ENCODE results near the gene POC5.

POC5 gene

DNA sequence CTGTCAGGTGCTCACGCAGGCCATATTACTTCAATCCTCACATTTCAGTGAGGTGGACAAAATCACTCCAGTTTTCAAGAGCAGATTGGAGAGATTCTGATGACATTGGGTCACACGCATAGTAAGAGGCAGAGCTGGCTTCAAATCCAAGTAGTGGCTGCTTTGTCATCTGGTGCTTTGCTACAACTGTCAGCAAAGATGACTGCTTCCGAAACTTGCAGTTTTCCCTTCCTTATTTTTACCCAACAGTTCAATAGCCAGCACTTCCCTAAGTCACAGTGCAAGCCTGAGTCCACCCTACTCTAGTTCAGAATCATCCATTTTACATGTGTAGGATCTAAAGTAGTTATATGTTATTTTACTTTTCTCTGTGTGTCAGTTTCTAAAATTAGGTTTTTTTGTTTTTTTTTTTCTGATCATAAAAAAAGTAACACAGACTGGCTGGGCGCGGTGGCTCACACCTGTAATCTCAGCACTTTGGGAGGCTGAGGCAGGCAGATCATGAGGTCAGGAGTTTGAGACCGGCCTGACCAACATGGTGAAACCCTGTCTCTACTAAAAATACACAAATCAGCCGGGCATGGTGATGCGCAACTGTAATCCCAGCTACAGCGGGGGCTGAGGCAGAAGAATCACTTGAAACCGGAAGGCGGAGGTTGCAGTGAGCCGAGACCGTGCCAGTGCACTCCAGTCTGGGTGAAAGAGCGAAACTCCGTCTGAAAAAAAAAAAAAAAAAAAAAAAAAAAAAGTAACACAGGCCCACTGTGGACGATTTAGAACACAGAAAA is 56.4 kb downstream of the POC5 start:
- DNase-seq (ENCODE audit: low read depth), result no peak

DNA sequence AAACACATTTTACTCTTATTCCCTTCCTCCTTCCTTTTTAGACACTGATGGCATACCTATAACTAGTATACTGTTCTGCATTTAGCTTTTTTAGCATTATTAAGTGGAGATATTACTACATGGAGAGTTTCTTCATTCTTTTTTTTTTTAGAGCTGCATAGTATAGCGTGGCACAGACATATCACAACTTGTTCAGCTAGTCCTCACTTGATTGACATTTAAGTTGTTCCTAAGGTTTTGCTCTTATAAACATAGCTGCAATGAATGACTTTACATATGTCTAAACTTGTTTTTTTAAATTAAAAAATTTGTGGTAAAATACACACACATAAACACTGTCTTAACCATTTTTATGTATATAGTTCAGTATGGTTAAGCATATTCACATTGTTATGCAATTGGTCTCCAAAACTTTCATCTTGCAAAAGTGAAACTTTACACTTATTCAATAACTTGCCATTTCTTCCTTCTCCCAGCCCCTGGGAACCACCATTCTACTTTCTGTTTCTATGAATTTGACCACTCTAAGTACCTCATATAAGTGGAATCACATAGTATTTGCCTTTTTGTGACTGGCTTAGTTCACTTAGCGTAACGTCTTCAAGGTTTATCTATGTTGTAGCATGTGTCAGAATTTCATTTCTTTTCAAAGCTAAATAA is 57.3 kb downstream of the POC5 start:
- no peak for DNase-seq (ENCODE audit: low read depth)

DNA sequence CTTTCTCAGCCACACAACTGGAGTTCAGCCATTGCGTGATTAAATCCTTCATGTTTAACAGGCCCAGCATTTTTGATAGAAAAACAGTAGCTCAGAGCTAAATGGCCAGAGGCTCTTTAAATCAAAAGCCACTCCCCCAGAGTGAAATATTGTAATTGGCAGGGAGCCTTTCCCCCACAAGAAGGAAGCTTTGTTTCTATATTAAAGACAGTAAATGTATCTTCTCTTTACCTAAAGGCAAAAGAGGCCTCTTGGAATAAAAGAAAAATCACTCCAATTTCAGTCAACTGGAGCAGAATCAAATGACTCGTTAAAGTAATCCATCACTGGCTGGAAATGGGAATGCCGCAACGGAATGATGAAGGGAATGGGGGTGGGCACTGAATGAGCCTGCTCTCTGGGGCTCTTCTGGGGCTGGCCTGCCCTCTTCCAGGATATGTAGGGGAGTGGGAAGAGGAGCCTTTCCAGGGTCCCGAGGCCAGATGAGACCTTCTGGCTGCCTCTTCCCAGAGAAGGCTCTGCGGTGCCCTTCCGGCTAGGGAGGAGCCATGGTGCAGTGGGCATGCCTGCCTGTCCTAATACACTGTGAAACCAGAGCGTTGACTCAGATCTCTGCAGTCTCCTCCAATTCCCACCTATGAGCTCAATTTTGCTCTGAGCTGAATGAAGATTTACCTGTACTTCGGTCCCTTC is 60.8 kb downstream of the POC5 start:
- DNase-seq (ENCODE audit: low read depth), result peak; percentile 68

DNA sequence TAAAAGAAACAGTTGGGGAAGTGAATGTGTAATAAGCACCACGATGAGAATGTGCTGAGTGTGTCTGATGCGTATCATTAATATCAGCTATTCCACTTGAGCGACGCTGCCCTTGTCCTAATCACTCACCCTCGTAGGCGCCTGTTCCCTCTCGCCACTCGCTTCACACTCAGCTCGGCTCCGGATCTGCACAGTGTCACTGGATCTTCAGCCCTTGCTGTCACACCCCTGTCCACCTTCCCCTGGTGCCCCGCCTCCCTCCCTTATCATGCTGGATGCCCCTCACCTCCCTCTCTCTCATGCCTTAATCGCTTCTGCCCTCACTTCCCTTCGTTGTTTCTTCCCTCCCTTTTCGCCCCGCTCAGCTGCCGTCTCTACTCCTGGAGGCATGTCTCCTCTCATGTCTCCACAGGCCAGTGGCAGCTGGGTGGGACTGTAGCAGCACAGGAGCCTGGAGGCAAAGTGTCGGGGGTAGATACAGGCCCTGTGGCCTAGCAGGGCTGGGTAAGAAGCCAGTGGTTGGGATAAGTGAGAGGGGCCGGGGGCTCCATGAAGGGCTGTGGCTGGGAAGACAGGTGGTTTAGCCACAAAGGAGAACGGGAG is 62.4 kb downstream of the POC5 start:
- DNase-seq (ENCODE audit: low read depth), result no peak

DNA sequence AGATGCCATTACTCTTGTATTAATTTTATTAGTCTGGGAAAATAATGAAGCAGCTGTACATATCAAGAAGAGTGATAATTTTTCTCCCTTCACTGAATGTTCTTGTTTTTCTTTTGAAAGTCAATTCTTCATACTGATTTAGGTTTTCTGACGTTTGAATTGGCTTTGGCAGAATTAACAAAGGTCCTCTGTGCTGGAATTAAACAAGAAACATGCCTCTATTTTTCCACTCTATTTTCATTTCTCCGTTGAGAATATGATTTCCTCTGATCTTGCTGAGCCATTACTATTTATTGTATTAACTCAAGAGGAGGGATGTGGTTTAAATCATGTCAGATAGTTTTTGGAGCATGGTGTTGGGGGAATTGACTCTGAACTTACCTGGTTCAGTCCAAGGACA is 63.7 kb downstream of the POC5 start:
- DNase-seq (ENCODE audit: low read depth), result no peak

DNA sequence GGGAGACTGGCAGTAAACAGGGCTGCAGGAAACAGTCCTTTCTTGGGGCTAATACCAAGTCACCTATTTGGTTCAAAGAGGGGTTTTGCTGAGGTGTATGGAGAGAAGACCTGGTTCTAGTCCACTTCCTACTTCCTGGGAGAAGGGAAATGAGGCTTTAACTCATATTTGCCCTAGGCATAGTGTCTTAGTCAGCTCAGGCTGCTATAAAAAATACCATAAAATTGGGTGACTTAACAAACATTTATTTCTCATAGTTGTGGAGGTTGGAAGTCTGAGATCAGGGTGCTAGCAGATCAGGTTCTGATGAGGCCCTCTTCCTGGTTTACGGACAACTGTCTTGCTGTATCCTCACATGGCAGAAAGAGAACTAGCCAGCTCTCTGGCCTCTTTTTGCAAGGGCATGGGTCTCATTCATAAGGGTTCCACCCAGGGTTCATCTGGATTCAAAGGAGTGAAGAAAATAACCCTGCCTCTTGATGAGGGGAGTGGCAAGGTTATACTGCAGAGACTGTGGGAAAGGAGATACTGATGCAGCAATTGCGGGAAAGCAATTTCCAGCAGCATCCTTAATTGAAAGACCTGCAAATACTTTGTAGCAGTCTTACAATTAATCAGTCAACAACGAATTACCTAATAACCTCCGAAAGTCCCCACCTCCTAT is 65.5 kb downstream of the POC5 start:
- DNase-seq (ENCODE audit: low read depth), result no peak

DNA sequence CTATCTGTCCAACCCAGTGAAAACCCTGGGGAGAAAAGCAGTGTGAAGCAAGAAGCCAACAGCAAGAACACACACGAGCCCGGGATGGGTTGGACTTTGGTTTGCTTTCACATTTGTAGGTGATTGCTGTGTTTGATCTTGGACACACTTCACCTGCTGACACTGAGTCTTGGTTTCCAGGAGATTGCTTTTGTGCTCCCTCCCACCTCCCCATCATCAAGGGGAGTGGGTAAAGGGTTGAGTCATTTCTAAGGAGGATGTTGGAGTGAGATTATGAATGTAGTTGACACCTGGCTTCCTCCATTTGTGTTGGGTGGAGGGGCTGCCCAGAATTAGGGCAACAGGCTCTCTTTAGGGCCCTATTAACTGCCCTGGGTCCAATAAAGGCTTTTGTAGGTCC is 68.5 kb downstream of the POC5 start:
- DNase-seq (ENCODE audit: low read depth), result no peak

DNA sequence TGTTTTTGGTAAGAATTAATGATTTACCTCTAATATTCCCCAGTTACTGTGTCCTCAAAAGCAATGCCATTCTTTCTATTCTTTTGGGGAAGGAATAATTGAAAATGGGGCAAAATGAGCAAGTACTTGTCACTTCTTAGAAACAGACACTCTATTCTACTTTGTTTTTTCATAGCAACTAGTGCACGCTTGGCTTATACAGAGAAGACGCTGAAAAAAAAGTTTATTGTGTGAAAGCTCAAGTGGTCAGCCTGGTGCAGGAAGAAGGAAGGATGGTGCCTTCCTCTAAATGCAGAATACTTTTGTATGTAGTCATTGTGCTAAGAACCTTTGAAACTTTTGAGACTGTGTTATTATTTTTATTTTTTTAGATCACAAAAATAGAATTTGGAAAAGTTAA is 76.4 kb downstream of the POC5 start:
- peak; percentile 29 for DNase-seq (ENCODE audit: low read depth)

DNA sequence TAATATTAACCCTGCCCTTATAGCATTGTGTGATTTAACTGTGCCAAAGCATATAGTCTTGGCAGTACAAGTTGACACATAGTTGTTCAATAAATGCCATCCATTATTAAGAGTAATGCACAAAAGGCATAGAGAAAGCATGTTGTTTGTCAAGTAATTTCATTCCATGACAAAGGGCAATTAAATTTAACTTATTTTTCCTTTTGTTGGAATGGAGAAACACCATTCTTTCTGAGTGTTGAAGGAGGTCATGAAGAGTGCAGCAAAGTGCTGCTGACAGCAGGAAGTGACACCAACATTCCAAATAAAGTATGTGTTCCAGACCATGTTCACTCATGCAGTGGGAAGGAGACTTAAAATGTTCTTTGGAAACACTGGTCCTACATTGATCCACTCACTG is 76.8 kb downstream of the POC5 start:
- peak; percentile 95 for DNase-seq (ENCODE audit: low read depth)

DNA sequence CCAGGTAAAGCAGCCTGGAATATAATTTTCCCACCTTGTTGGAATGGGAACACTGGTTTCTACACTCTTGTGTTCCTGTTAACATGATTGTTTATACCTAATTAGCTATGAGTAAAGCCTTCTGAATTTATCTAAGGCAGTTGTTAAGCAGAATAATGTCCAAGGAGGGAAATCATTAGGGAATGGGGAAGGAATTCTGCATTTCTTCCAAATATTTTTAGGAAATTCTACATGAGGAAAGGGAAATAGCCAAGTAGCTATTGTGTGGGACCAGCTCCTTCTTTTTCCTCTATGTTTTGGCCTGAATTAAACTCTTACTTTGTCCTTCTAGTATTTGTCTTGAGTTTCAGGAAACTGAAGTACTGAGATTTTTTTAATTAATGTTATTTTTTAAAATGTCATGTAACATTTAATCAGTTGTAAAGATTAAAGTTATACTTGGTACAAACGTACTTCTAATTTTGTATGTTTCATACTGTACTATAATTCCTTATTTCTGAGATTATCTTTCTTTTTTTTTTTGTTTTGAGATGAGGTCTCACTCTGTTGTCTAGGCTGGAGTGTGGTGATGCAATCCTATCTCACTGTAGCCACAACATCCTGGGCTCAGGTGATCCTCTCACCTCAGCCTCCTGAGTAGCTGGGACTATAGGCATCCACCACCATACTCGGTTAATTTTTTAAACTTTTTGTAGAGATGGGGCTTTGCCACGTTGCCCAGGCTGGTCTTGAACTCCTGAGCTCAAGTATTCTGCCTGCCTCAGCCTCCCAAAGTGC is 77.5 kb downstream of the POC5 start:
- DNase-seq (ENCODE audit: low read depth), result peak; percentile 46

DNA sequence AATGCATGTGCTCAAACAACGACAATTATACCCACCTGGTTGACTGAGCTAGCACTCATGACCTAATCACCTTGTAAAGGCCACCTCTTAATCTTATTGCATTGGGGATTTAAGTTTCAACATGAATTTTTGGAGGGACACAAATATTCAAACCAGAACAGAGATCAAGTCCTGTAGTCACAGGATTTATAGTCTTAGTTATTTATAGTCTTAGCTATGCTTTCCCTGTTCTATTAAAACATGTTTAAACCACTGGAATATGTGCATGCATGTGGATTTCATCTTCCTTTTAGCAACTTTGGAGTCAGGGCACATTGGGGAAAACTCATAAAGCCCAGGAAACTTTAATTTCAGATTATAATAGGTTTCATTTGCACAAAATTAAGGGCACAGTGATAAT is 79.3 kb downstream of the POC5 start:
- no peak for DNase-seq (ENCODE audit: low read depth)

DNA sequence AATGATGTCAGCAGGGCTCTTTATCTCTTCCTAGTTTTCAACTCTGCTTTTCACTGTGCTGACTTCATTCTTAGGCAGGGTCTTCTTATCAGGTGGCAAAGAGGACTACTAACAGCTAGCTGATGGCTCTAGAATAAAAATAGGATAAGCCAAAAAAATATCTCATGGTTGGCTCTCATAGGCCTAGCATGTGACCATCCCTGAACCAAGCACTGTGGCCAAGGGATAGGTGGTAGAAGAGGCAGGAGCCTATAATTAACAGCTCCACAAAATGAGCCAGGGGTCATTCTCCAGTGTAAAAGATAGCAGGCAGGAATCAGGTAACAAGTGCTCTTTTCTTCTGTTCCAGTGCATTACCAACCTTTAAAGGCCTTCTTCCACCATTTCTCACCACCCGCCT is 84.9 kb downstream of the POC5 start:
- DNase-seq (ENCODE audit: low read depth), result no peak

DNA sequence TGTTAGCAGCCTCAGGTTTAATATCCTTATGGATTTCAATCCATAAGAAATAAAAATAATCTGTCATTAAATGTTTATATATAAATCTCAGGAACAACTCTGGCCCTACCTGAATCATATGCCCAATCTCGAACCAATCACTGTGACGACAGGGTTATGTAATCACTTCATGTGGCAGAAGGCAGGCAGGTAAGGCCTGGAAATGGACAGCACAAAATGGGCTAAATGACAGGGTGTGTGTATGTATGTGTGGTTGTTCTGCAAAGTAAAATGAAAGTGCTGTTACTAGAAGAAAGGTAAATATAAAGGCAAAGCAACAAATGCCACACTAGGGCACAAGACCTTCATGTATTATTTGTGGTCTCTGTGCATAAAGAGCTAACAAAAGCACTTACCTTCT is 86.4 kb downstream of the POC5 start:
- no peak for DNase-seq (ENCODE audit: low read depth)

DNA sequence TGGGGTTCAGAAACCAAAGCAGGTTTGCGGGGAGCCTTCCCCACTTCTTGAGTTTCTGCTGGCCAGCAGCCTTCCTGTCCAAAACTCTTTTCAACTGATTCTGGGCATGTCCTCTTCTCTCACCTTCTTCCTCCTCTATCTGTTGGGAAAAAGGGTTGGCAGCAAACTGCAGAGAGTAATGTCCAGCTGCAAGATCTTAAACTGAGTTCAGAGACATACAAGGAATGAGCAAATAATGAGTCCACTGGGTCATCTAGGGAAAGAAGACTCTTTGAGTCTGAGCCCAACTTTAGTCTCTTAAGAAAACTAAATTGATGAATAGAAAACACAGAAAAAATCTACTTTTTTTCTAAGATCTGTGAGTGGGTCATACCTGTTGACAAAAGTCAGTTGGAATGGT is 89.4 kb downstream of the POC5 start:
- DNase-seq (ENCODE audit: low read depth), result no peak

DNA sequence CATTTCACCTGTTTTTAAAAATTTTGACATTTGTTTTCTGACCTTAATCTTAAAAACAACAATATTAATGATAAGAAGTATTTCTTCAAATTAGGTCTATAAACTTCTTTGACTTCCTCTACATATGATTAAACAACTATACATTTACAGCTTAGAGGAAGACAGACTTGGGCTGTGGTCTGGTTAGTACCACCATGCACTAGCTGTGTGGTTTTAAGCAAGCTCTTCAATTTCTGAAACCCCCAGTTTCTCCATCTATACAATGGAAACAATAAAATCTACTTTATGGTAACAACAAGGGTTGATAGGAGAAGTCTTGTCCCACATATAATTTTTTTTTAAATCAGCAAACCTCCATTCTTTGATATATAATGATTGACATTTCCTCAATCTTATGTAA is 90.3 kb downstream of the POC5 start:
- DNase-seq (ENCODE audit: low read depth), result no peak
